Measurements from ENCODE around the gene COL12A1.
"Not testable (repeated sequence)": the region's sequence is repeated elsewhere in the genome, so short reads cannot be mapped to it uniquely, and the experiment has no call there.

COL12A1 gene

DNA sequence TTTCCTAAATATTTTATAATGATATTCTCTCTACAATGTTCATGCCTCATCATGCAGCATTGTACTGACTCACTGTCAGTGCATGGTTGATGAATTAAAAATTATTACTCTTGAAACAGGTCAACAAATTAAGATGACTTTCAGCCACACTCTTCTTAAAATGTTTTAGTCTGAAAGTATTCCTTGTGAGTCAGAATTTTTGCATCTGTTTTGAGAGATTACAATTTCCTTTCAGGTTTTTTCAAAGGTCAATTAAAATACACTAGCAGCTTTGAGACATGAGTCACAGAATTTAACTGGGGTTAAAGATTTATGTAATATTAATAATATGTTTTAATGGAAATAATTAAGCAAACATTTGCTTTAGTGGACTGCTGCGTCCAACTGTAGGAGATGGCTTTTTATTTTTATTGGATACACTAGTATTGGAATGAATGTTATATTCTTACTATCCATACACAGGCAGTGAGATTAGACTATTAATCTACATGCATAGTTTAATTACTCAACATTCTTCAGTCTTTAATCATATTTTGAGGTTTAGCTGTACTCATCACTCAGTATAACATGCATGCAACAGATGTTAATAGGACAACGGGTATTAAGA lies 9.7 kb downstream of the COL12A1 start:
- Histone ChIP-seq H3K27ac (no peak overlapping the region), H3K4me3 (no peak overlapping the region)

DNA sequence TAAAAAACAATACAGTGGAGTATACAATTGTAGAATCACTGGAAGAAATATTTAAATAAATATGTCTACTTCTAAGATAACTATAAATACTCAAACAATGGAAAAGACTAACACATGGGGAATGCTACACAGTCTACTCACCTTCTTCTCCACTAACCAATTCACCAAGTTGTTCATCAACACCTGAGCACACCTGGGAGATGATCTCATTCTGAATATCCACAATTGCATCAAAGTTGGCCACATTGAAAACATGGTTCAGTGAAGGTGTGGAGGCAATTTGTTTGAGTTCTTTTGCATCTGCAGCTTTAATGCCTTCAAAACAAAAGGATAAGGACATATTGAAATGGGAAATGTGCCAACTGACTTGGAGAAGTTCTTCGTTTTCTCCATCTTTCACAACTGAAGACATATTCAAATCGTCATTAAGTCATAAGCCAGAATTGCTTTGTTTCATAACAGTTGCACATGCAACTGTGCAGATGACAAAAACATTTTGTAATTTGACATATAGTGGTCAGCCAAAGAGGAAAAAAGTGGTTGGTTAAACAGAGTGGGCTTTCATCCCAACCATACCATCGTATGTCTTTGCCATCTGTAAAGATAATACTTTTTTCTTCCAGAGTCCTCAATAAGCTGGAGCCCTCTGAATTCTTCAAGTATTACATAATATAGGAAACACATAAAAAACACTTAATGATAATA lies 17.5 kb downstream of the COL12A1 start:
- Histone ChIP-seq H3K4me3 (no peak overlapping the region), H3K27ac (no peak overlapping the region)

DNA sequence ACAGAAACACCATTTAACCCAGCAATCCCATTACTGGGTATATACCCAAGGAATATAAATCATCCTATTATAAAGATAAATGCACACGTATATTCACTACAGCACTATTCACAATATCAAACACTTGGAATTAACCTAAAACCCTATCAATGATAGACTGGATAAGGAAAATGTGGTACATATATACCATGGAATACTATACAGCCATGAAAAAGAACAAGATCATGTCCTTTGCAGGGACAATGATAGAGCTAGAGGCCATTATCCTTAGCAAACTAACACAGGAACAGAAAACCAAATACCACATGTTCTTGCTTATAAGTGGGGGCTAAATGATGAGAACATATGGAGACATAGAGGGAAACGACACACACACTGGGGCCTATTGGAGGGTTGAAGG lies 19.3 kb downstream of the COL12A1 start:
- H3K27ac ChIP-seq, H3K4me3 ChIP-seq: not testable (repeated sequence)

DNA sequence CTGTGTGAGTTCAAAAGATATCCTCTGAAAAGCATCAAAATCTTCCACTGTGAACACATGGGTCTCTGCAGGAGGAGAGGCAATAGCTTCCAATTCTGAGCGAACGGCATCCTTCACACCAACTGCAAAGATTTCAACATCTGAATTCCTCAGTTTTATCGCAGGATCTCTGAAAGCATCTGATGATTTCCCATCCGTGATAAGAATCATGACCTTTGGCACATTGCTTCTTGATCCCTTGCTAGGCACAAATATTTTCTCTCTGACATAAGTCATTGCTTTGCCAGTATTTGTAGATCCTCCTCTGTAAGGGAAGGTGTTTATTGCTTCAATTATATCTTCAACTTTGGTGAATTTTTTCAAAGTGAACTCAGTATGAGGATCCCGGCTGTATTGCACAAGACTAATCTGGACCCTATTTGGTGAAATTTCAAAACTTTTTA lies 22.7 kb downstream of the COL12A1 start:
- H3K27ac ChIP-seq: no peak overlapping the region
- H3K4me3 ChIP-seq: no peak overlapping the region

DNA sequence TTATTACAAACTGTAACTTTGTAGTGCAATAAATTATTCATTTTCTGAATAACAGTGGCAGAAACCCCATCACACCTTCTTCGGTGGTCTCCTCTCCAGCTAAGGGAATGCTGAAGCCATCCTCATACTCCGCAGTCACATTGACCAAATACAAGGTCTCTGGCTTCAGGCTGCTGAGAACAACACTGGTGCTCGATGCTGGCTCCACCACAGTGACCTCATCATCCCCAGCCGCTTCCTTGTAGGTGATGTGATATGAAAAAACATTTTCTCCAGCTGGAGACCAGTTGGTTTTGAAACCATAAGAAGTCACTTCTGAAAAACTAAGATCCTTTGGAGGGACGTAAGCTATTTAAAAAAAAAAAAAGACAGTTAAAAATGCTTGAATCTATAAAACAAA lies 25.0 kb downstream of the COL12A1 start:
- Histone ChIP-seq H3K27ac (no peak overlapping the region), H3K4me3 (no peak overlapping the region)

DNA sequence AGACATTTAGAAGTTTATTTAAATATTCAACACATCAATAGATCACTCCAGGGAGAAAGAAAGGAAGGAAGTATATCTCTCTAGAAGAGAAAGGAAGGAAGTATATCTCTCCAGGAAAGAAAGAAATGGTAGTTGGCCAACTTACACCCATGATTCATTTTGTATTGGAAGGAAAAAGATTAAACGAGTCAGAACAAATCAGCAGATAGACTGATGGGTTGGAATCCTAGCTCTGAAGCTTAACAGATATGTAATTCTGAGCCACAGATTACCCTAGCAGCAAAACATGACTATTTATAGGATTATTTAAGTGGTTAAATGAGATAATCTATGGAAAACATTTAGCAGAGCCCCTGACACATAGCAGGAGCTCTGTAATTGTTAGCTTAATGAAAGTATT lies 27.1 kb downstream of the COL12A1 start:
- Histone ChIP-seq H3K4me3 (no peak overlapping the region), H3K27ac (no peak overlapping the region)

DNA sequence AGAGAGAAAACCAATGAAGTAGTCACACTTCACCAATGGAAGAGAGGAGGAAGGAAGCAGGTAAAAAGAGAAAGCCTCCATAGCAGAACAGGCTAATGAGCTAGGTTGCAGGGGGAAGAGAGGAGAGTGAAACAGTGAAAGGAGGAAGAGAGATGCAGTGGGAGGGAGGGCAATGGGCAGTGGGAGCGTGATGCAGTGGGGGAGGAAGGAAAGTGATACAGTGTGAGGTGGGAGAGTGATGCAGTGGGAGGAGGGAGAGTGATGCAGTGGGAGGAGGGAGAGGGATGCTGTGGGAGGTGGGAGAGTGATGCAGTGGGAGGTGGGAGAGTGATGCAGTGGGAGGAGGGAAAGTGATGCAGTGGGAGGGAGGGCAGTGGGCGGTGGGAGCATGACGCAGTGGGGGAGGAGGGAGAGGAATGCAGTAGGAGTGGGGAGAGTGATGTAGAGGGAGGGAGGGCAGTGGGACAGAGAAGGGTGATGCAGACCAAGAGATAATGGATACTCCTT lies 29.7 kb downstream of the COL12A1 start:
- no peak overlapping the region for H3K27ac ChIP-seq
- no peak overlapping the region for H3K4me3 ChIP-seq

DNA sequence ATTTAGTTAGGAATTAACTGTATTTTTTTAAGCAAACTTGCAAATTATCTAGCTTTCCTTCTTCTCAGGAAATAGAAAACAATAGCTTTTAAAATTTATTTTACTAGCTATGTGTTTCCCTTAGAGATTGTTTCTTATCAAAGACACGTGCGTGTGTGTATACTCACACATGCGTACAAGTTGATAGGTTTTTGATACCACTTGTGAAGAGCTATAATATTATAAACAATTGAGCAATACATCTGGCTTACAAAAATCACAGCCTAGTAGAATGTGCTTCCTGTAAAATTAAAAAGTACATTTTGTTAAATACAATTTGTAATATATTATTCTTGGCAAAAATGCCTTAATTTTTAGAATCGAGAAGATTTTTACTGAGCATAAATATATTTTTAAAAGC lies 33.9 kb downstream of the COL12A1 start:
- no peak overlapping the region for H3K4me3 ChIP-seq
- H3K27ac ChIP-seq: peak overlapping the region in 3 of 21 experiments; percentile 1 to 44 (median 28)

DNA sequence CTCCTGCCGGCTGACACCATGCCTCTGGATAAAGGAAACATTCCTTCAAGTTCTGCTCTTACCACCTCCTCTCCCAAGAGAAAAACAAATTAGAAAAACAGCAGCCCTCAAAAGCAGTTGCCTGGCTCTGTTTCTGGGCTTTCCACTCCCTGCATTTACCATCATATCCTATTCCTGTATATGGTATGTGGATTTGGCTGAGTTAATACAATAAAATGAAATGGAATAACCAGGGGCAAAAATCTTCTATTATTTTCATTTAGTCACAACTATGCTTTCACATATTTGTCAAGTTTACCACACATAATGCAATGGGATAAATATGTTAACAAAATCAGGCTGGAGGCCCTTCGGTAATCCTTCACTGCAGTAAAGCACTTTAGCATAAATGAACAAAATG lies 34.3 kb downstream of the COL12A1 start:
- Histone ChIP-seq H3K4me3 (no peak overlapping the region), H3K27ac (peak overlapping the region in 6 of 21 experiments; percentile 1 to 55 (median 24))

DNA sequence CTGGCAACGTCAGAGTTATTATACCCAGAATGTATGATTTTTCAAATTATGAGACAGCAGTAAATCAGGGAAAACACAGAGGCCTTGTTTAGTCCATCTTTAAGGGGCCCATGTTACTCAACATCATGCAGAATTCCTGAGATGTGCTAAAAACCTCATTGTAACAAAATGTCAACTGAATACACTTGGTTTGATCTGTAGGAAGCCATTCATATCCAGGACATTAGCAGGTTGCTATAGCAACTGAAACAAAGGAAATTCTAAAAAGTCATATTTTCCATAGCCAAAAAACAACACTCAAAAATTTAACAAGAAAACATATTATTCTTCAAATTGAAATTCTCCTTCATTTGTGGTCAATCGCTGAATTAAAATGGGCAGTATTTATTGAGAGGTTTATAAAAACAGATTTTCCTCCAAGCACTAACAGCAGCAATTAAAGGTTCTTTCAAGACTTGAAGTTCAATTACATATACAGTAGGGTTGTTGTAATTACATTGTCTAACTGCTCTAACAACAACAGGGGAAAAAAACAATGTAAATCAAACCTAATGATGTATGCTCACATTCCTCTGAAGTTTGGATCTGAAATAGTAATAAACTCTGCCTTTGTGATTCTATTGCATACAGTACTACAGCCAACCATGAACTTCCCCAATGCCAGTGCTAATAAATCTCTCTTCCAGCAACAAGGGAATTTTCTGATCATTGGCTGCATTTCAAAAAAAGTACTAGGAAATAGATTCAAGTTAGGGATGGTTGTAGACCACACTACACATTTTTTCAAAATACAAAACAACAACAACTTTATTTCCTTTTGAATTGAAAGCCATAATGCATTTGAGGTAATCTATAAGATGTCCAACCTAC lies 34.9 kb downstream of the COL12A1 start:
- no peak overlapping the region for H3K4me3 ChIP-seq
- peak overlapping the region in 5 of 21 experiments; percentile 13 to 55 (median 28) for H3K27ac ChIP-seq

DNA sequence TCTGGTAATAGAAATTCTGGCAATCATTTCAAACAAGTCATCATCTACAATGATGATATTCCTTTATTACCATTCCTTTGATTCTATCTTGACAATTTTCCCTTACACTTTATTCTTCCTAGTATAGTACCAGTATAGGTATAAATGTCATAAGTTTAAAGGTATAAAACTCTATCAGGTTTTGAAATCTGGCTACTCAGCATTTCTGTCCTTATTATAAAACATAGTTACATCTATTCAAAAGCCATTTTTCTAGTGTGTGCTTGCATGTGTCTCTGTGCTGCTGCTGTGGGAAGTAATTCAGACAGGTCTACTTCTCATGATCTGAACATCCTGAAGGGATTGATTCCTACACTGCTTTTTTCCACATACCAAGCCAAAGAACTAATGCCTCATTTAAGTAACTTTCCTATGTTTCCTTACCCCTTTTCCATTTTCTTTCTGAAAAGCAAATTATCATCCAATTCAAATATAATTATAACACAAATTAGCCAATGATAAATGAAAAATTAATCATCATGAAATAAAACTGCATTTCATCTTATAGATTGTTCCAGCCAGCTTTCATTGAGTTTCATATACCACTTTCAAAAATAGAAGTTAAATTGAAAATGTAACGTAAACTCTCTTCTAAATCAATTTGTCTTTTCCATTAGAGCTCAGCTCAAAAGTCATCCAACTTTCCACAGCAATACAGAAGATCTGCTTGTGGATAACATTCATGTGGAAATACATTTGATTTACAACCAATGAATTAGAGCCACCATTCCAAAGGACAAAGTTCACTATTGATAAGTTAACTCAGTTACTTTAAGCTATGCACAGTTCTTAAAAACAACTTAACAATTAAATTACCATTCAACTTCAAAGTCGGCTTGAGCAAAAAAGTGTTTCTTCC lies 35.9 kb downstream of the COL12A1 start:
- no peak overlapping the region for H3K4me3 ChIP-seq
- no peak overlapping the region for H3K27ac ChIP-seq

DNA sequence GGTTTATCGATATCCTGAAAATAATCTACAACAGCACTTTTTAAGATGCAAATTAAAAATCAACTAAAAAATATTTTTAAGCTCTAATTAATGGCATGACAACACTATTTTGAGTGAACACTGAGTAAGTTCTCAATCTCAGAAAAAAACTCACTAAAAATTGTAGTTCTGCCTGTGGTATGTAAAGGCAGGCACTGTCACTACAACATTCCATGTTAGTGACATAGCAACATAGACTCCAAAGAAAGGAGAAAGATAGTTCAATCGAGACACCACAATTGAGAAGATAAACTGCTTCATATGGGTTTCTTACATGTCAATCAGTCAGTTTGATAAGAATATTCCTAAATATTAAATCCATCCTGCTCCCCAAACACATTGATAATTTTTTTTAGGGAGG lies 38.0 kb downstream of the COL12A1 start:
- Histone ChIP-seq H3K4me3 (no peak overlapping the region), H3K27ac (peak overlapping the region in 3 of 21 experiments; percentile 7 to 19 (median 11))

DNA sequence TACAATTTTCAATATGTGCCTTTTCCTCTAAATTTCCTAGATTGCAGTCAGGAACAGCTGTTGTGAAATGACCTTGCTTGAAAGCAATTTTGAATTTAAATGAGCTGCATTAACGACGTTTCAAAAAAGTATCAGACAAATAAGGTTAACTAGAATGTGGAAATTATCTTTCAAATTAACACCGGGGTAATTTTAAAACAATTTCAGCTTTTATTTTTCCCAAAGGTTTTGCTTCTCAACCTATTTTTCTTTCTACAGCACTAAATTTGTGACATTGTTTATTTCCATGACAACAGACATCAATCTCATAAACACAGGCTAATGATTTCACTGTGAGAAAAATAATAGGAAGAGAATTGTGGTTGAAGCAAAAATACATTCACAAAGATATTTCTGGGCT lies 38.5 kb downstream of the COL12A1 start:
- Histone ChIP-seq H3K4me3 (no peak overlapping the region), H3K27ac (peak overlapping the region in 4 of 21 experiments; percentile 7 to 19 (median 13))

DNA sequence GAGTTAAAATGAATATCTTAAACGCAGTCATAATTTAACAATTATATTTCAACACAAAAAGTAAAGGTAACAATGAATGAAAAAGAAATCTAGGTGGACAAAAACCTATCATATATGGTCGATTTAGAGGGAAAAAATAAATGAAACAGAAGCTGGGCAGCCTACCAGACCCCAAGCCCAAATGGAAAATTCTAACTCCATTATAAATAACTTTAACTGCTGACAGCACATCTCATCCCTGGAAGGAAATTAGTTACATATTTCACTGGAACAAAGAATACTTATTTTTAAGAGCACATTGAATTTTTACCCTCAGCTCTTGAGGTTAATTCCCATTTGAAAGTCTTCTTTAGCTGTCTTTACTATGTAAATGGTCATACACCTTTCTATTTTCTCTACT lies 39.1 kb downstream of the COL12A1 start:
- Histone ChIP-seq H3K4me3 (no peak overlapping the region), H3K27ac (peak overlapping the region in 1 of 21 experiments; percentile 15)

DNA sequence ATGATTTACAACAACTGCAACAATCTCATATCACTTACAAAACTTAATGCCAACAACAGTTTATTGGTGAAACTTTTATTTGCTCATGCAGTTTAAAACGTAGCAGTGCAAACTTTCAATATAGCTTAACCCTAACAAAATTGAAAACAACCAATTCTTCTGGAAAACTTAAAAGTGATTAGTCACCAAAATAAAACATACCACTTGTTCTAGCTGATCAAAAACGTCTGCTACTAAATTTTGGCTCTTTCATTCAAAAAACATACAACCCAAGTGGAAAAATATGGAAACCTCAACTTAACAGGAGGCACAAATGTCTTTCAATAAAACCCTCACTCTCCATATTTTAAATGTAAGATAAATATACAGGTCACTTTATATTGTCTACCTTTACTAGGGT lies 39.6 kb downstream of the COL12A1 start:
- H3K4me3 ChIP-seq: no peak overlapping the region
- H3K27ac ChIP-seq: peak overlapping the region in 1 of 21 experiments; percentile 15

DNA sequence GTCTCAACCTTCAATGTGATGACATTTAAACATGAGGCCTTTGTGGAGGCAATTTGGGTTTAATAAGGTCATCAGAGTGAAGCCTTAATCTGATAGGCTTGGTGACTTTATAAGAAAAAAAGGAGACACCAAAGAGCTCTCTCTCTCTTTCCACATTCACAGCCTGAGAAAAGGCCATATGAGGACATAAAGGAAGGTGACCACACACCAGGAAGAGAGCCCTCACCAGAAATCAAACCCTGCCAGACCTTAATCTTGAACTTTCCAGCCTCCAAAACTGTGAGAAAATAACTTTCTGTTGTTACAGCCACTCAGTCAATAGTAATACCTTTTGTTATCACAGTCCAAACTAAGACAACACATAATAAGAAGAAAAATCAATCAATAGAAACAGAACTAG lies 47.7 kb downstream of the COL12A1 start:
- Histone ChIP-seq H3K27ac (no peak overlapping the region), H3K4me3 (no peak overlapping the region)

DNA sequence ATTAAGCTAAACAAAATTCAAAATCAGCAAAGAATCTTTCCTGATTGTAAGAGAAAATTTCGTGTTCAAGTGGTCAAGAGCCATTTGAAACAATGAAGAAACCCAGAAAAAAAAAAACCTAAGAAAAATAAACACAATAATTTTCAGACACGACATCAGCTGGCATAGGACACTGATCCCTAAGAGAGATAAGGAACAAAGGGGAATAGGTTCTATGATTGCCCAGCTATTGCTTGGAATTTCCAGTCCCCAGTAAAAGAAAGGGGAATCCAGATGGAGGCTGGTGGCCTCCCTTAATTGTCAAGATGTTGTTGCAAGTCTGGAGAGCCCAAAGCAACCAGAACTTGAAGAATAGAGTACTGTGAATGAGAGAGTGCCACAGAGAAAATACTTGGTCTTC lies 48.5 kb downstream of the COL12A1 start:
- Histone ChIP-seq H3K4me3 (no peak overlapping the region), H3K27ac (no peak overlapping the region)

DNA sequence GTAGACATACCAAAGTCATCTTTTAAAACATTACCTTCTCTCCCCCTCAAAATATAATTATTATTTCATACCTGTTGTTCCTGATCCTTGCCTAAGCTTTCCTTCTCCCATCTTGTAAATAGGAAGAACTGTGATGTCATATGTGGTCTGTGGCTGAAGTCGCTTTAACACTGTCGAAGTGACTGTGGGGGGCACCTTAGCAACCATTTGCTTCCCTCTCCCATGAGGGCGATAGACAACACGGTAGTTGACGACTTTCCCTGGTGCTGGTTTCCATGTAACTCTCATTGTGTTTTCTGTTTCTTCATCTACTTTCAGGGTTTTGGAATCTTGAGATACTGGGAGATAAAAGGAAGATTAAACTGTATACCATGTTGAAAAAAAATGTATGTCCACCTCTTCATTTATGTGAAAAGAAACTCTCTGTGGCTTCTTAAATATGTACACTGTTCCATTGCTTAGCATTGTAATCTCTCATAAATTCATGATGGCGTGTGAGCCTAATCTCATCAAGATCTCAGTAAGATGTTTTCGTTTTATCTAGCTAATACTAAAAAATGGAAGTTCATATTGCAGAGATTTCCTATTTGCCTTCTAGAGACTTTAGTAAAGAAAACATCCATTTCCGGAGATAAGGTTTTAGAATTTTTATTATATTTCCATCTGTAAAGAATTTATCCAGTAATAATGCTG lies 49.5 kb downstream of the COL12A1 start:
- Histone ChIP-seq H3K4me3 (no peak overlapping the region), H3K27ac (no peak overlapping the region)

DNA sequence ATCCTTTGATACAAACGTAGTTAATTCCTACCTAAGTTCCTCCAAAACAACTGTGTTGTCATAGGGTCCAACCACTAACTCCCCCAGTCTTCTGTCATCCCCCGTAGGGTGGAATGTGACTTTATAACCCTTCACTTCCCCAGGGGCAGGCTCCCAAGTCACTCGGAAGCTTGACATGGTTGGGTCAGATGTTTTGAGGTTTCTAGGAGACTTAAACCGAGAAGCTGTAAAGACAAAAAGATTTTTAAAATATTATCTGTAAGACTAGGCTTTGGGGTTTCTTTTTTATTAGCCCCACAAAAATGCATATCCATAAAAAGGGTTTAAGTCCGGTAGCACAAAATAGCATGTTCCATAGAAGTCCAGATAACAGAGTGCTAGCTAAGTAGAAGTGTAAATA lies 50.2 kb downstream of the COL12A1 start:
- Histone ChIP-seq H3K4me3 (no peak overlapping the region), H3K27ac (no peak overlapping the region)

Data from skin epidermis (tissue), 12 donors.